HS-27A (cell line): ENCODE results near the gene TMEM123.
"Not testable (repeated sequence)": the region's sequence is repeated elsewhere in the genome, so short reads cannot be mapped to it uniquely, and the experiment has no call there.

Experiments used
- DNase-seq: peaks from one replicate; pipeline ENCODE4 v3.0.0-alpha.2; 2012; ENCODE audit warnings: low read depth, missing footprints

The TMEM123 gene

DNA sequence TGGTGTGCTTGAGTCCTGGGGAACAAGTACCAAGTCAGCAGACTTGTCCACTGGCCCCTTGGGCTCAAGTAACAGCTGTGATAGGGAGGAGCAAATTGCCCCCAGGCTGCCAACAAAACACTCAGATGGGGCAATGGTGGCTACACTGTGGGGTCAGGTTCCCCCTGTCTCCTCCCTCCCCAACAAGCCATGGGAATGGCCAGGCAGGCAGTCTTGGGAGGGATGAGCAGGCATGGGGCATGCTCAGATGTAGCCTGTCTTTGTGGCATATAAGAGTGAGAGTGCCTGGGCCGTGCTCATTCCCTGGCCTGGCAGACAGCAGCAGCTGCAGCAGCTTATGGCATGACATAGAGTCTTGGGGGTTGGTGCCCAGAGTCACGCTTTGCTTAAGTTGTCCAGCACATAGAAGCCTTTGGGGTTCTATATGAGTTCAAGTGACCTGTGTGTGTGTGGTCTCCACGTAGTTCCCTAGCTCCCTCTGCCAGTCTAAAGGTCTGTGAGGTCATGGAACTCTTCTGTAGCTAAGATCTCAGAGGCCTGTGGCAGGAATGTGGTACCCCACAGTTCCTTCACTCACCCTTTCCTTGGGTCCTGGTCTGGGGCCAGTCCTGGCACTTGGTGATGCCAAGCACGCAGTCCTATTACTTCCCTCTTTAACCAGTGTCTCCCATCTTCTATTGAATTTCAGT is 60.9 kb downstream of the TMEM123 start:
- no peak for DNase-seq

DNA sequence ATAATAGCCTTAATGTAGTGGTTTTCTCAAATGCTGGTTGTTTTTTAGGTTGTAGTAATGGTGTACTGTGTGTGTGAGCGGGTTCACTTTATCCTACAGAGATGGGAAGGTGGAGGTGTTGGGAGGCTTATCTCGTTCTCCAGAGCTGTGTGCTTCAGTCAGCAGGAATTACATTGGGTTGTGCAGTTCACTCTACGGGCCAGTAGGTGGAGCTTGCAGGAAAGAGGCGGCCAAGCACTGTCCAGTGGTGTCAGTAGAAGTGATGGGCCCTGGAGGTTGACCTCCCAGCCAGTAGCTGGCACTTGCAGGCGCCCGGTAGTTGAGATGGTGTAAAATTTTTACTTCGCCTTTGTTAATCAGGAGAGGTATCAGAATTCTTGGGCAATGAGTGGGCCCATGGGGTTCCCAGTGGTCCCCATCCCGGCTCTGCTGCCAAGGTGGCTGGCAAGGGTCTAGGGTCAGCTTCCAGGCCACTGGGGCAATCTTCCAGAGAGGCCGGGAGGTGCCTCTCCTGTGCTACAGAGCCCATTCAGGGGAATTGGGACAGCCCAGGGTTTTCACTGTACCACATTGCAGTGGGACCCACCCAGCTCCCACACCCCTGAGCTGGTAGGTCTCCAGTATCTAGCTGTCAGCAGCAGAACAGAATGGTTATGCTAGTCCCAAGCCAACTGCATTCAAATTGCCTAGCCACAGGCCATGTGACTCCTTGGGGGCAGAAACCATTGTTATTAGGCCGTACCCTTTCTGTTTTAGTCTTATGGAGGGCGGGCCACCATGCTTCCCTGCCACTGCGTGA is 61.7 kb downstream of the TMEM123 start:
- no peak for DNase-seq

GRCh38 chr11:102389253-102389652 is 63.3 kb downstream of the TMEM123 start:
- DNase-seq: no peak

GRCh38 chr11:102387043-102387781 is 65.4 kb downstream of the TMEM123 start:
- DNase-seq: no peak

DNA sequence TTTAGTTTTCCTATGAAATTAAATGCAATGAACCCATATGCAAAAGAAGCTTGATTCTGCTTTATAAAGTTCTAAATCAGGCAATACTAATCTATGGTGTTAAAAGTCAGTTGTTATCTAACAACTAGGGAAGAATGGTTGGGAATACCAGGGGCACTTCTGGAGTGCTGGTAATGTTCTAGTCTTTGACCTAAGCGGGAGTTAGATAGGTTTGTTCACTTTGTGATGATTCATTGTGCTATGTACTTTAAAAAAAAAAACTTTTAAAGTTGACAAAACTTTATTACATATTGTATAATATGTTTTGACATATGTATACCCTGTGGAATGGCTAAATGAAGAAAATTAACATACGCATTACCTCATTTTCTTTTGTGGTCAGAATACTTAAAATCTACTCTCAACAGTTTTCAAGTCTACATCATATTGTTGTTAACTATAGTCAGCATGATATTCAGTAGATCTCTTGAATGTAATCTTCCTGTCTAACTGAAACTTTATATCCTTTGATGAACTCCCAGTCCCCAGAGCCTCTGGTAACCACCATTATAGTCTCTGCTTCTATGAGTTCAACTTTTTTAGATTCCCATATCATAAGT is 66.3 kb downstream of the TMEM123 start:
- DNase-seq: no peak

DNA sequence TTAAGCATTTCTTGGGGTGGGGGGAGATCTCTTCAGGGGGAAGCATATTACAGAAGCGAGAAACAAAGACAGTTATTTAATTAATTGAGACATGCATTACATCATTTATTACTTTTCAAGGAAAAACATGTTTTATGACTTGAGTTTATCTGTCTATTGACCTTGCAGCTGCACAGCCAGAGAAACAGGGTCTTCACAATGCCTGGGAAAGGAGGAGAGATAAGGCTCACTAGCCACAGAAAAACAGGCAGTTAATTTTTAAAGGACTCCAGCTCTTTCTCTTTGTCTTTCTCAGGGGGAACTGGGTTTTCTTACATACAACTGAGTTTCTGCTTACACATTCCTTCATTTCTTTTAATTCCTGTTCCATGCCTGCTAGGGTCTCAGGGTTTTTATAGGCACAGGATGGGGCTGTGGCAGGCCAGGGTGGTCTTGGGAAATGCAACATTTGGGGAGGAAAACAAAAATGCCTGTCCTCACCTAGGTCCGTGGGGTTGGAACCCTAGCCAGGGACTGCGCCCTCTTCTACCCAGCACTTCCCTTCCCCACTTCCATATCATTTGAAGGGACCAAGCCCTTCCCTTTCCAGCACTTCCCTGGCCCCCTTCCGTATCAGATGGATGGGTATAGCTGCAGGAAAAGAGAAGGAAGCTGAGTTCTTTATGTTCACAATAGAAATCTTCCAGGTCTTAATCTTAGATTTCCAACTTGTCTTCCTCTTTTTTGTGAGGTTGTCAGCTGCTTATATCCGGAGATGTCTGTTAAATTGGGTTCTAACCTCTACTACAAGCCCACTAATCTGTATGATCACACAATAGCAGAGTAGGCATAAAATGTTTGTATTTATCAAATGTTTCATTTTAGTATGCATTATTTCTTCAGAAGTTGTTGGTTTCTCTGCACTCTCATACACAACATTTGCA is 67.2 kb downstream of the TMEM123 start:
- no peak for DNase-seq

GRCh38 chr11:102384419-102385079 is 68.0 kb downstream of the TMEM123 start:
- no peak for DNase-seq

- no peak for DNase-seq
Observed at GRCh38 chr11:102383839-102384238, 68.7 kb downstream of the TMEM123 start.

GRCh38 chr11:102382384-102382783 is 70.2 kb downstream of the TMEM123 start:
- DNase-seq: no peak

GRCh38 chr11:102378818-102379217 is 73.7 kb downstream of the TMEM123 start:
- DNase-seq: no peak

GRCh38 chr11:102377891-102378290 is 74.7 kb downstream of the TMEM123 start:
- DNase-seq: no peak

DNA sequence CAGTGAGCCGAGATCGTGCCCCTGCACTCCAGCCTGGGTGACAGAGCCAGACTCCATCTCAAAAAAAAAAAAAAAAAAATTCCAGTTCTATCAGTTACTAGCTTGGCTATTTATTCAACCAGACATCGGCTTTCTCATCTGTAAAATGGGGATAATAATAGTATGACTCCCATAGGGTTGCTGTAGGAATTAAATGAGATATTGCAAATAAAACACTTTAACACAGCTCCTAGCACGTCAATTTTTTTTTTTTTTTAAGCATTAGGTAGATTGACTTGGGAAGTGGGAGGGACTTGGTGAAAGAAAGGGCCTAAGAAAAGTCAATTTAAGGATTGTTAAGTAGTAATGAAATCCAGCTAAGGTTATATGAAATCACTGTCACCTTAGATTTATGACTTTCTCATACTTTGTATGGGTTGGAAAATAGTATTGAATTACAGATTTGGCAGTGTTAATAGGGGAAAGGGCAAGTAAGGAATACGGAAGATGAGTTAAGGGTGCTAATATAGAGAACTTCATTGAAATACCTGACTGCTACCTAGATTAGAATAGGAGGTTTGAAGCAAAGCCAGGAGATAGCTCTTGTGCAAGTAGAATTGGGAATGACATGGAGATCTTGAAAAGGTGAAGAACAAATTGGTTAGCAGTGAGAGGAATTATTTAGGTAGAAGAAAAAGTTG is 76.7 kb downstream of the TMEM123 start:
- no peak for DNase-seq

DNA sequence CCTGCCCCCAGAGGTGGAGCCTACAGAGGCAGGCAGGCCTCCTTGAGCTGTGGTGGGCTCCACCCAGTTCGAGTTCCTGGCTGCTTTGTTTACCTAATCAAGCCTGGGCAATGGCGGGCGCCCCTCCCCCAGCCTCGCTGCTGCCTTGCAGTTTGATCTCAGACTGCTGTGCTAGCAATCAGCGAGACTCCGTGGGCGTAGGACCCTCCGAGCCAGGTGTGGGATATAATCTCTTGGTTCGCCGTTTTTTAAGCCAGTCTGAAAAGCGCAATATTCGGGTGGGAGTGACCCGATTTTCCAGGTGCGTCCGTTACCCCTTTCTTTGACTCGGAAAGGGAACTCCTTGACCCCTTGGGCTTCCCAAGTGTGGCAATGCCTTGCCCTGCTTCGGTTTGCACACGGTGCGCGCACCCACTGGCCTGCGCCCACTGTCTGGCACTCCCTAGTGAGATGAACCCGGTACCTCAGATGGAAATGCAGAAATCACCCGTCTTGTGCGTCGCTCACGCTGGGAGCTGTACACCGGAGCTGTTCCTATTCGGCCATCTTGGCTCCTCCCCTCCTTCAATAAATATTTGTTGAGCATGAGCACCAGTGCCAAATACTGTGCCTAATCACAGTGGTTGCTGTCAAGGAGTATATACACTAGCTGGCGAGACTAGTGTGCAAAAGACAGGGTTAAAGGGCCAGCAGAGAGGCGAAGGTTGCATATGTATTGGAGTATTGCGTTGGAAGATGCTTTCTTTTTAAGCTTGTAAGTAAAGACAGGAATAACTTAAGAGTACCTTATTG is 77.7 kb downstream of the TMEM123 start:
- not testable (repeated sequence) for DNase-seq

DNA sequence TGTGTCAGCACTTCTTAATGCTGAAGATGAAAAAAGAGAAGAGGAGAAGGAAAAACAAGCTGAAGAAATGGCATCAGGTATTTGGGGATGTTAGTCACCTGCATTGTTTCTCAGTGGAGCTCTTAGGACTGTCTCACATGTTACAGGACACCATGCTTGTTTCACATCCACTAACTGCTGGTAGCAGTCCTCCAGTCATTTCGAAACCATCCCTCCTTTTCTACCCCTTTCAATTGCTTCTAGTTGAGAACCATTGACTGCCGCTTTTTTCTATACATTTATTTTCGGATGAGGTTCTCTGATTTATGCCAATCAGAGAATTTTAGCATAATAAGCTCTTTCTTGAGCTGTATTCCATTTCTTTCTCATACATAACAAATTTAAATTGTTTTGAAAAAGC is 84.1 kb downstream of the TMEM123 start:
- DNase-seq: no peak

- DNase-seq: no peak
Observed at GRCh38 chr11:102367364-102367763, 85.2 kb downstream of the TMEM123 start.

- no peak for DNase-seq
Observed at GRCh38 chr11:102364991-102365390, 87.6 kb downstream of the TMEM123 start.

DNA sequence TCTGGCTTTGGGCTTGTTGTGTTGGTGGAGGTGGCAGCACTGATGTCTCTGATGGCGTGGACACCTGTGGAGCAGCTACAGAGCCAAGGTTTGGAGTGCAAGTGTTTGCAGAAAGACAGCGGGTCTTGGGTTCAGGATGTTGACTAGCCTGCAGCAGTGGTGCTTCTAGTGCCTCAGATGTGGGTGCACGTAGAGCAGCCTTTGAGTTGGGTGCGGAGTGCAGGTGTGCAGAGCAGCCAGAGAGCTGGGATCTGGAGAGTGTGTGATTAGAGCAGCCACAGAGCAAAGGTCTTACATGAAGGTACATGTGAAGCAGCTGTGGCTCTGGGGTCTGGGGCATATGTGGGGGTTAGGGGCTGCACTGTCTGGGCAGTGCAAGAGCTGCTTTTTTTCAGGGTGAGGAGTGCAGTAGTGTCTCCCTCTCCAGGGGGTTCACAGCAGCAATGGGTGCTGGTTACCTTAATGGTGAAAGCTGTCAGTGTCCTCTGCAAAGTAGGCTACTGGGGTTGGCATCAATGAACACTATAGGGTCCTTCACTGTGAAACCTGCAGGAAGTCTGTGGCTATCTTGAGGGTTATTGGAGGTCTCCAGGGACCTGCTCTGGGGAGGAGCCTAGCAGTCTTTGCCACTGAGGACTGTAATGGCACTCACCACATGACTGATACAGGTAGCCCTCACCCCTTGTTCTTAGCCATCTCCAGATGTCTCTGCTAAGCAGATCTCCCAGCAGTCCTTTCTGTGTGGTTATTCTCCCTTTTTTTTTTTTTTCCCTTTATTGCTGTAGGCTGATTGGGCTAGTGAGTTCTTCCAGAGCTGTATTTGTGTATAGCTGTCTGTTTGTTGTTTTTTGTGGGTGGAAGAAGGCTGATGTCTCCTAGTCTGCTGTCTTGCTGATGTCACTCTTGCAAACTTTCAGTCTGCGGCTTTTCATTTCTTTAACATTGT is 91.2 kb downstream of the TMEM123 start:
- DNase-seq: no peak

DNA sequence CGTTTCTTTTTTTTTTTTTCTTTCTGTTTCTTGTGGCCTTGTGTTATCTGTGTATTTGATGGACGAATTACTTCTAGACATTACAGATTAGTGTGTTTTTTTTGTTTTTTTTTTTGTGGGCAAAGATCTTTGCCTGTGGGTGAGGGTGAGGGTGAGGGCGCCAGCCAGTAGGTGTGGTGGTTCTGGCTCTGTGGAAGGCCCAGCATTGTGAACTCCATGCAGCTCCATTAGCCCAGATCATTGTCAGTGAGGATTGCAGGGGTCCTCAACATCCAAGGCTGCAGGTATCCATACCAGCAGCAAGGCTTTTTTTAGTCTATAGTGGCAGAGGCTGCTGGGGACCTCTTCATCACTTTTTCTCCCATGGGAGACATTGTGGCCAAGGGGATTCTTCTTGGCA is 91.9 kb downstream of the TMEM123 start:
- no peak for DNase-seq
